ENCODE data around the gene LDLRAD4.

The LDLRAD4 gene

DNA sequence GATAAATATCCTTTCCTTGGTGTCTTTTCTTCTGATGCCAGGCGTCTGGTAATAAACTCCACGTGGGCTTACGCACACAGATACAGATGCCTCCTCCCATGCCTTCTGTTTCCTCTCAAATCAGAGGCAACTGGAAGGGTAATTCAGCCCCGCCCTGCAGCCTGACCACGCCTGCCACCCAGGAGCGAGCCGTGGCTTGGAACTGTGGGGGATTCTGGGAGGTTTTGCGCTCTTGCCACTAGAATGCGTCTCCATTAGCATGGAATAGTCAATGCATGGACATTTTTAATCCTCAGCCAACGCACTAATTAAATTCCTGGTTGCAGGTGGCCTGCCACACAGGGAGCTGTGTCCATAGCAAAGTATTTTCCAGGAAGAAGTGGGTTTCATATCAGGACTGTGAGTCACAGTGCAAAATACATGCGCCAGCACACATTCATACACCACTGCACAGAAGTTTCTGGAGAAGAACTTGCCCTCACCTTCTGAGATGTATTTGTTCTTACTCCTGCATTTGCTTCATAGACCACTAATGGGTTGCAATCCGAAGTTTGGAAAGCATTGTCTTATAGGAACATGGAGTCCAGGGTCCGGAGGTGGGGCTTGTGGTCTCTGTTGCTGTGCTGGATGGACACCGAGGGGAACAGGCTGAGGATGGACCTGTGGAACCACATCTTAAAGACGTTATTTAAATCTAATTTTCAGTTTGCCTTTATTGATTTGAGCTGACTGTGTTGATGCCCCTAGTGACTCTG, 151.4 kb downstream of the LDLRAD4 start:
- DNase-seq (ENCODE audit: insufficient read length, low spot score) (no peak), FAIRE-seq (no peak)
- TF ChIP-seq SPI1 (IDR thresholded peaks at IDR 0.05; ENCODE audit: low read depth, low read length) = no peak
- TF ChIP-seq PAX5 (IDR thresholded peaks at IDR 0.05; ENCODE audit: insufficient read depth, low read length, severe bottlenecking) = no peak
- TF ChIP-seq POLR2AphosphoS5 (IDR thresholded peaks at IDR 0.05; ENCODE audit: low read depth, low read length) = no peak
- no peak for TF ChIP-seq POLR2A (IDR thresholded peaks at IDR 0.05; ENCODE audit: low read depth, low read length)
- no peak for TF ChIP-seq POU2F2 (IDR thresholded peaks at IDR 0.05; ENCODE audit: low read depth, low read length)
- TF ChIP-seq TAF1 (IDR thresholded peaks at IDR 0.05; ENCODE audit: low read depth, low read length) = no peak

DNA sequence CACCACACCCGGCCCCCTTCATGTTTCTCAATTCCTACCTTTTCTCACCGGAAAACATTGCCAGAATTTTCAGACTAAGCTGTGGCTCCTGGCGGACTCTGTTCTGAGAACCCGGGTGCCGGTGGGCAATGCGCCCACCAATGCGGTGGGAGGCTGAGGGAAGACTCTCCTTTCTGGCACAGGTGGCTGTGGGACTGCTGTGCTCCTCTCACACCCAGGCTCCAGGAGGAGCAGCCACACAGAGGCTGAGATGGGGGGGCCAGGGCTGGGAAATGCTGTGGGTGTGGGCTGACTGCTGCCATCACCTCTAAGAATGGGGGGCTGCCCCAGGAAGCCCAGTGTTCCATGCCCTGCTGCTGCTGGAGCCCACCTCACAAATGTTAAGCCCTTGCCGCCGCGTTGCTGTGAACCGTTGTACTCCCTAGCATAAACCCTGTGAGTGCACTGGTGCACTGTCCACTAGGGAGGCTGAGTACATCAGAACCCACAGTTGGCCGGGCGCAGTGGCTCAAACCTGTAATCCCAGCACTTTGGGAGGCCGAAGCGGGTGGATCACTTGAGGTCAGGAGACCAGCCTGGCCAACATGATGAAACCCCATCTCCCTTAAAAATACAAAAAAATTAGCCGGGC, 152.6 kb downstream of the LDLRAD4 start:
- no peak for FAIRE-seq

GRCh38 chr18:13371689-13372418, 153.3 kb downstream of the LDLRAD4 start:
- no peak for DNase-seq (ENCODE audit: insufficient read length, low spot score)
- peak; percentile 76 for FAIRE-seq
- TF ChIP-seq PAX5 (IDR thresholded peaks at IDR 0.05; ENCODE audit: insufficient read depth, low read length, severe bottlenecking) (no peak), POLR2AphosphoS5 (IDR thresholded peaks at IDR 0.05; ENCODE audit: low read depth, low read length) (no peak), SPI1 (IDR thresholded peaks at IDR 0.05; ENCODE audit: low read depth, low read length) (no peak), TAF1 (IDR thresholded peaks at IDR 0.05; ENCODE audit: low read depth, low read length) (no peak), POLR2A (IDR thresholded peaks at IDR 0.05; ENCODE audit: low read depth, low read length) (no peak), POU2F2 (IDR thresholded peaks at IDR 0.05; ENCODE audit: low read depth, low read length) (no peak)

More for the DNA sequence above, 152.6 kb downstream of the LDLRAD4 start:
- no peak for DNase-seq (ENCODE audit: insufficient read length, low spot score)
- no peak for TF ChIP-seq TAF1 (IDR thresholded peaks at IDR 0.05; ENCODE audit: low read depth, low read length)

DNA sequence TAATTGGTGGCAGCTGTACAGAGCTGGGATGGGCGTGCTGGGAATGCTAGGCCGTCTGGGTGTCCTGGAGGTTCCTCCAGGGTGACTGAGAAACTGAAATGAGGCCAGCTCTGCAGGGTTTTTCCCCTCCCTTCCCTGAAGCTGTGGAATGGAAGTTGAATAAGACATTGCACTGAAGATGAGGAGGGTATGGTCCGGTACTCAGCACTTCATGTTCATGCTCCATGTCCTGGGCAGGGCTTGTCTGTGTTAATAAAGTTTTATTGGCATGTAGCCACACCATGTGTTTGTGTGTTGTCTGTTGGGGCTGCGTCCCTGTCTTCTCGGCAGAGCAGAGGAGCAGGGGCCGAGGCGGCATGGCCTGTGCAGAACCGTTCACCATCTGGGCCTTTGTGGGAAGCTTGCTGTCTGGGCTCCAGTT, 154.0 kb downstream of the LDLRAD4 start:
- DNase-seq (ENCODE audit: insufficient read length, low spot score) (no peak), FAIRE-seq (no peak)
- TF ChIP-seq POLR2A (IDR thresholded peaks at IDR 0.05; ENCODE audit: low read depth, low read length) = no peak
- TF ChIP-seq POU2F2 (IDR thresholded peaks at IDR 0.05; ENCODE audit: low read depth, low read length) = no peak
- TF ChIP-seq PAX5 (IDR thresholded peaks at IDR 0.05; ENCODE audit: insufficient read depth, low read length, severe bottlenecking) = no peak
- TF ChIP-seq TAF1 (IDR thresholded peaks at IDR 0.05; ENCODE audit: low read depth, low read length) = no peak
- no peak for TF ChIP-seq SPI1 (IDR thresholded peaks at IDR 0.05; ENCODE audit: low read depth, low read length)
- no peak for TF ChIP-seq POLR2AphosphoS5 (IDR thresholded peaks at IDR 0.05; ENCODE audit: low read depth, low read length)

DNA sequence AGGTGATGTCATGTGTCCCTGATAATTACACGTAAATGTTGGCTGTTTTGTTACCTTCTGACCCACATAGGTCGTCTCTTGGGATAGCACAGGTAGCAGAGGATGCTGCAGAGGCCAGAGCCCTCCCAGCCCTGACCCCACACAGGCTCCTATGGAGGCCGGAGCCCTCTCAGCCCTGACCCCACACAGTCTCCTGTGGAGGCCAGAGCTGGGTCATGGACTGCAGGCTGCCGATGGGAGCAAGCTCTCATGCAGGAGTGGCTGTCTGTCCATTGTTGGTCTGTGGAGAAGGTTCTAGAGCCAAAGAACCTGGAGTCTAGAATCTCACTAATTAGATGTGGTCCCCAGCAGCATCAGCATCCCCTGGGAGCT, 155.5 kb downstream of the LDLRAD4 start:
- TF ChIP-seq TAF1 (IDR thresholded peaks at IDR 0.05; ENCODE audit: low read depth, low read length) (no peak), PAX5 (IDR thresholded peaks at IDR 0.05; ENCODE audit: insufficient read depth, low read length, severe bottlenecking) (no peak), POLR2A (IDR thresholded peaks at IDR 0.05; ENCODE audit: low read depth, low read length) (no peak), POLR2AphosphoS5 (IDR thresholded peaks at IDR 0.05; ENCODE audit: low read depth, low read length) (no peak), SPI1 (IDR thresholded peaks at IDR 0.05; ENCODE audit: low read depth, low read length) (no peak), POU2F2 (IDR thresholded peaks at IDR 0.05; ENCODE audit: low read depth, low read length) (no peak)
- DNase-seq (ENCODE audit: insufficient read length, low spot score) (no peak), FAIRE-seq (no peak)

DNA sequence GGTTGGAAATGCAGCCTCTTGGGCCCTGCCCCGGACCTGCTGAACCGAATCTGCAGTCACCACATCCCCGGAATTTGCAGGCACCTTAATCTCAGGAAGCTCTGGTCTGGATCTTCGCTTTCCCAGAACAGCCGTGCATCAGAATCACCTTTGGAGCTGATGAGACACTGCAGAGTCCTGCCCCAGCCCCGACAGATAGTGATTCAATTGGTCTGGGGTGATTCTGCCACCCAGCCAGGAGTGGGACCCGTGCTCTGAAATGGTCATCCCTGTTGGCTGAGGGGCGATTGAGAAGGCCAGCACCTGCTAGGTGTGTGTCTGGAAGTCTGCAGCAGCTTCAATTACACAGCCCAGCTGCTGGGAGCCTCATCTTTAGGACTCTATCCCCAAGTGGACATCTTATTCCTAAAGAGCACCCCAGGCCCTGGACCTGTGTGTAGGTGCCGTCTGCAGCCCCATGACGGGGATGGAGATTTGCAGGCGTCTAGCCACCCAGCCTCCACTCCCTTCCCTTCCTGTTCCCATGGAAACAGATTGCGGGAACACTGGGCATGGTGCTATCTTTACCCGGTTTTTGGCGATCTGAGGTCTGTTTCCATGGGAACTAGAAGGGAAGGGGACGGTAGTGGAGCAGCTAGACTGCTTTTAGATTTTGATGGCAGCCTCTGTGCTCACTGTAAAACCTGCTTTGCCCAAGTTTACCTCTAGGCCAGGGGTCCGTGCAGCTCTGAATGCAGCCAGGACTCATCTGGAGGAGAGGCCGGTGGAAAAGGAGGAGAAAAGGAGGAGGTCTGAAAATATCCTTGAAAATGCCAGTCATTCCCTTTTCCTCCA, 156.1 kb downstream of the LDLRAD4 start:
- DNase-seq (ENCODE audit: insufficient read length, low spot score) (no peak), FAIRE-seq (no peak)
- TF ChIP-seq TAF1 (IDR thresholded peaks at IDR 0.05; ENCODE audit: low read depth, low read length) = no peak
- TF ChIP-seq PAX5 (IDR thresholded peaks at IDR 0.05; ENCODE audit: insufficient read depth, low read length, severe bottlenecking) = no peak
- TF ChIP-seq POLR2A (IDR thresholded peaks at IDR 0.05; ENCODE audit: low read depth, low read length) = no peak
- TF ChIP-seq POU2F2 (IDR thresholded peaks at IDR 0.05; ENCODE audit: low read depth, low read length) = no peak
- TF ChIP-seq POLR2AphosphoS5 (IDR thresholded peaks at IDR 0.05; ENCODE audit: low read depth, low read length) = no peak

DNA sequence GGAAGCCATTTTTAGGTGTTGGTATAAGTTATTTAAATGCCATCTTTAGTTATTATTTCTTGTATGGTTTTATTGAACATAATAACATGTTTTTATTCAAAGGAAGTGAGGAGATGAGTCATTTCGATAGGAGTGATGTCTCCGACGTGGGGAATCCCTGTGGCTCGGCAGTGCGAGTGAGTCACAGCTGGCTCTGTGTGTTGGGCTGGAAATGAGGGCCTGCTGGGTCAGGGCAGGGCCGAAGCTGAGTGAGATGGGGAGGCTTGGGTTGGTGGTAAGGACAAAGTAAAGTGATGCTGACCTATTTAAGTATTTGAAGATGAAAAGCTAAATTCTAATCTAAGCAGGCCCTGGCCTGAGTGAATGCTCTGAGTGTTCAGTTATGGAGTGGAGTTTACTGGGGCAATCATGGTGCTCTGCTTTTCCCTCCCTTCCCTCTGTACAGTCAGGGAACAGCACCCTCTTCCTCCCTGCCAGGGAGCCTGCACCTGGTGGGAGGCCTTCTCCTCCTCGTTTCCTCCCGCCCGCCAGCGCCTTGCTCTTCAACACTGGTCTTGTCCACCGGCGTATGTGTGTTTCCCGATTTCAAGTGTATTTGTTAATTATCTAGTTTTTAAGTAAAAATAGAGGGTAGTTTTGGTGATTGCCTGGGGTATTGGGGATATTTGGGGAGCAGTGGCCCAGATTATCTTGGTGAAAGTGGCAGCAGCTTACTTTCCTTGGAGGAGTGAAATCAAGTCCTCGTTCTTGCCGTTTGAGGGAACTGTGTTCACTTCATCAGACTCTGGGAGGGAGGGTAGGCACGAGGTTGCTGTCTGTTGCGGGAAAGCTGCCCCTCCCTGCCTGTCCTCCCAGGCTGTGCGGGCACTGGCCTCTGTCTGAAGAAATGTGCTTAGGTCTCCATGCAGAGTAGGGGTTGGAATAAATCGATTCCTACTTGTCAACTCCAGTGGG, 157.0 kb downstream of the LDLRAD4 start:
- no peak for TF ChIP-seq TAF1 (IDR thresholded peaks at IDR 0.05; ENCODE audit: low read depth, low read length)
- peak; percentile 41 for TF ChIP-seq SPI1 (IDR thresholded peaks at IDR 0.05; ENCODE audit: low read depth, low read length)
- peak; percentile 62 for DNase-seq (ENCODE audit: insufficient read length, low spot score)
- peak; percentile 86 for FAIRE-seq

- FAIRE-seq (peak; percentile 41), DNase-seq (ENCODE audit: insufficient read length, low spot score) (no peak)
- TF ChIP-seq POU2F2 (IDR thresholded peaks at IDR 0.05; ENCODE audit: low read depth, low read length) (no peak), POLR2AphosphoS5 (IDR thresholded peaks at IDR 0.05; ENCODE audit: low read depth, low read length) (no peak), POLR2A (IDR thresholded peaks at IDR 0.05; ENCODE audit: low read depth, low read length) (no peak), PAX5 (IDR thresholded peaks at IDR 0.05; ENCODE audit: insufficient read depth, low read length, severe bottlenecking) (no peak), TAF1 (IDR thresholded peaks at IDR 0.05; ENCODE audit: low read depth, low read length) (no peak), SPI1 (IDR thresholded peaks at IDR 0.05; ENCODE audit: low read depth, low read length) (no peak)
These were observed 157.8 kb downstream of the LDLRAD4 start for GRCh38 chr18:13376298-13376840.

All from GM12891 (cell line).